ENCODE measurements around the gene CNTN1. TPM values are rescaled to one million over a fixed set of nuclear protein-coding genes. Genes with fewer than 3 reads are reported as not detected.

The CNTN1 gene
- total RNA-seq, 1 donor from 2014 or later, result 2.3 TPM

DNA sequence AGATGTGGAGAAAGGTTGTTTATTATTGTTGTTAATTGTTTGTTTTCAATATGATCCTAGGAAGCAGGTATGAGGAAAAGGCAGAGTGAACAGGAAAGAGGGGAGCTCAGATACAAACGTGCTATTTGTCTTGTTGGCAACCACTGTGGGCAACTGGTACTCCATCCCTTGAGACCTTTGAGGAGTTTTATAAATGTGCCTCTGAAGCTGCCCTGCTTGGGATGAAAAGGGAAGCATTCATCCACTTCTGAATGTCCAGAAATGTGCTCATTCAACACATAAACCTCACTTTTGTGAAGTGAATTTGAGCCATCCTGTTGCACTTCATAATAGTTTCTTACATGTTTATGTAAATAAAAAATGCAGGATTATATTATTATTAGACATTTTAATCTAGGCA, 331.6 kb downstream of the CNTN1 start:
- TF ChIP-seq, protein P1, sequence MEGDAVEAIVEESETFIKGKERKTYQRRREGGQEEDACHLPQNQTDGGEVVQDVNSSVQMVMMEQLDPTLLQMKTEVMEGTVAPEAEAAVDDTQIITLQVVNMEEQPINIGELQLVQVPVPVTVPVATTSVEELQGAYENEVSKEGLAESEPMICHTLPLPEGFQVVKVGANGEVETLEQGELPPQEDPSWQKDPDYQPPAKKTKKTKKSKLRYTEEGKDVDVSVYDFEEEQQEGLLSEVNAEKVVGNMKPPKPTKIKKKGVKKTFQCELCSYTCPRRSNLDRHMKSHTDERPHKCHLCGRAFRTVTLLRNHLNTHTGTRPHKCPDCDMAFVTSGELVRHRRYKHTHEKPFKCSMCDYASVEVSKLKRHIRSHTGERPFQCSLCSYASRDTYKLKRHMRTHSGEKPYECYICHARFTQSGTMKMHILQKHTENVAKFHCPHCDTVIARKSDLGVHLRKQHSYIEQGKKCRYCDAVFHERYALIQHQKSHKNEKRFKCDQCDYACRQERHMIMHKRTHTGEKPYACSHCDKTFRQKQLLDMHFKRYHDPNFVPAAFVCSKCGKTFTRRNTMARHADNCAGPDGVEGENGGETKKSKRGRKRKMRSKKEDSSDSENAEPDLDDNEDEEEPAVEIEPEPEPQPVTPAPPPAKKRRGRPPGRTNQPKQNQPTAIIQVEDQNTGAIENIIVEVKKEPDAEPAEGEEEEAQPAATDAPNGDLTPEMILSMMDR (conservative IDR thresholded peaks at IDR 0.05; ENCODE audit: low read depth, low read length), result no peak
- H3K4me3 ChIP-seq (ENCODE audit: low read depth, low read length), result no peak overlapping the region
- no peak for DNase-seq (ENCODE audit: low read depth)

GRCh38 chr12:41026151-41026550, 333.9 kb downstream of the CNTN1 start:
- DNase-seq (ENCODE audit: low read depth), result no peak
- TF ChIP-seq, protein P1 (conservative IDR thresholded peaks at IDR 0.05; ENCODE audit: low read depth, low read length), result no peak
- no peak overlapping the region for H3K4me3 ChIP-seq (ENCODE audit: low read depth, low read length)

DNA sequence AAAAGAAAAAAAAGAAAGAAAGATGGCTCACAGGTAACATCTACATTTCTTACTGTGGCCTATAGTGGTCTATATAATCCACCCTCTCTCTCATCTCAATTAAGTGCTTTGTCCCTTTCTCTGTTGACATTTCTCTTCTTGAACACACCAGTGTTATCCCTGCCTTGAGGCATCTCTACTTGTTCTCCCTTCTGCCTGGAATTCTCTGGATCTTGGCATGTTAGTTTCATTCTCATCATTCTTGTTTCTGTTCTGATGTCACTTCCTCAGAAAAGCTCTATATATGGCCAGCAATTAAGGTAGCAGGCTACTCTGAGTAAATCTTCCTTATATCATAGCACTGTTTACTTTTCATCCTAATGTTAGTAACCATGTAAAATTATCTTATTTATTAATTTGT, 340.1 kb downstream of the CNTN1 start:
- TF ChIP-seq, protein P1 (conservative IDR thresholded peaks at IDR 0.05; ENCODE audit: low read depth, low read length), result no peak
- no peak for DNase-seq (ENCODE audit: low read depth)
- no peak overlapping the region for H3K4me3 ChIP-seq (ENCODE audit: low read depth, low read length)

DNA sequence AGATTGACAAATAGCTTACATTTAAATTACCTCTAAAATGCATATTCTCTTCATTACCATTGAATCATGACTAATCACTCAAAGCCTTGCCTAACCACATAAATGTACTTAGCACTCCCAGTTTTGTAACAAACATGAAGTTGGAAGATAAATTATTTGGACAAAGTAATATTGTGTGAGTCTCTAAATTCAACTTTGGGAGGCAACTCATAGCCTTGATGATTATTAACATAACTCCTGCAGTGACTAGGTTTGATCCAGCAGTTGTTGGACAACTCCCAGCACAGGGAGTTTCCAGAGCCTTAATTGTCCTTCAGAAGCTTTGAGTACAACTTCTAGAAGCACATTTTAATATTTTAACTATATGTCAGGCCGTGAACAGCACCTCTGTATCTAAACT, 342.4 kb downstream of the CNTN1 start:
- TF ChIP-seq, protein P1 (conservative IDR thresholded peaks at IDR 0.05; ENCODE audit: low read depth, low read length), result no peak
- DNase-seq (ENCODE audit: low read depth), result no peak

GRCh38 chr12:41039461-41039860, 347.2 kb downstream of the CNTN1 start:
- no peak for DNase-seq (ENCODE audit: low read depth)
- H3K4me3 ChIP-seq (ENCODE audit: low read depth, low read length), result no peak overlapping the region
- TF ChIP-seq, protein P1 (conservative IDR thresholded peaks at IDR 0.05; ENCODE audit: low read depth, low read length), result no peak

More for the DNA sequence above, 342.4 kb downstream of the CNTN1 start:
- no peak overlapping the region for H3K4me3 ChIP-seq (ENCODE audit: low read depth, low read length)

GRCh38 chr12:41045509-41045908, 353.3 kb downstream of the CNTN1 start:
- H3K4me3 ChIP-seq (ENCODE audit: low read depth, low read length), result no peak overlapping the region
- no peak for DNase-seq (ENCODE audit: low read depth)
- TF ChIP-seq, protein P1 (conservative IDR thresholded peaks at IDR 0.05; ENCODE audit: low read depth, low read length), result no peak

DNA sequence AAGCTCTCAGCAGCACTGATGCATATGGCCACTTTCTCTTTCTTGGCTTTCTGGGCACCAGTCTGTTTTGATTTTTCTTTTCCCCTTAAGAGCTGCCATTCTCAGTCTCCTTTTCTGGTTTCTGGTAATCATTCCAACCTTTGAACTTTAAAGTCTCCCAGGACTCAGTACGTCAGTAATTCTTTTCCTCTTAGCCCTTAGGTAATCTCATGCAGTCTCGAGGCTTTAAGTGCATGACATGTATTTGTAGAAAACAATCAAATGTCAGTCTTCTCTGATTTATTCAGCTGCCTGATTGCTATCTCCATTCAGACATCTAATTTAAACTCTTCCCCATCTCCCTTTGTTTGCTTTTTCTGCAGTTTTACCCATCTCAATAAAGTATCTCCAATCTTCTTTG, 356.8 kb downstream of the CNTN1 start:
- no peak overlapping the region for H3K4me3 ChIP-seq (ENCODE audit: low read depth, low read length)
- TF ChIP-seq, protein P1 (conservative IDR thresholded peaks at IDR 0.05; ENCODE audit: low read depth, low read length), result no peak
- DNase-seq (ENCODE audit: low read depth), result no peak
